Neuronal stem cell (in vitro differentiated cells): ENCODE data around the gene GARS1.

ENCODE experiments used
- DNase-seq: peaks from one replicate; pipeline ENCODE4 v3.0.0-alpha.2; 2013; ENCODE audit warnings: low spot score
- H2AFZ ChIP-seq: one replicate; pipeline ENCODE4 v1.6.1; 2013; ENCODE audit warnings: mild to moderate bottlenecking, low read length, inconsistent platforms
- H2AK5ac ChIP-seq: 2 replicates; pipeline ENCODE4 v1.6.1; 2013; ENCODE audit warnings: low read depth, mild to moderate bottlenecking, inconsistent platforms, low read length, moderate library complexity, mixed read lengths
- H2BK120ac ChIP-seq: 2 replicates; pipeline ENCODE4 v1.6.1; 2013; ENCODE audit warnings: low read depth, mild to moderate bottlenecking, inconsistent platforms, low read length, moderate library complexity, mixed read lengths
- H2BK12ac ChIP-seq: one replicate; pipeline ENCODE4 v1.6.1; 2013; ENCODE audit warnings: low read length, inconsistent platforms
- H2BK15ac ChIP-seq: 2 replicates; pipeline ENCODE4 v1.6.1; 2013; ENCODE audit warnings: mild to moderate bottlenecking, low read length, inconsistent platforms, mixed read lengths
- H2BK5ac ChIP-seq: one replicate; pipeline ENCODE4 v1.6.1; 2013; ENCODE audit warnings: inconsistent platforms, mild to moderate bottlenecking, low read length, moderate library complexity
- H3K14ac ChIP-seq: one replicate; pipeline ENCODE4 v1.6.1; 2013; ENCODE audit warnings: low read length, inconsistent platforms
- H3K18ac ChIP-seq: 2 replicates; pipeline ENCODE4 v1.6.1; 2013; ENCODE audit warnings: low read length, inconsistent platforms
- H3K23ac ChIP-seq: 2 replicates; pipeline ENCODE4 v1.6.1; 2013; ENCODE audit warnings: low read depth, mild to moderate bottlenecking, mixed read lengths, low read length, inconsistent platforms; ENCODE audit not compliant: poor library complexity
- H3K27ac ChIP-seq: replicated peaks from 3 replicates; pipeline ENCODE4 v1.5.1; 2013; ENCODE audit warnings: low read length, inconsistent platforms
- H3K27me3 ChIP-seq, 3 experiments: 2 replicates each; pipeline ENCODE4 v1.6.1; 2013; ENCODE audit warnings: low read length in 3 of 3, mild to moderate bottlenecking in 2 of 3, inconsistent platforms in 1 of 3, low read depth in 1 of 3, mixed read lengths in 1 of 3, moderate library complexity in 1 of 3; ENCODE audit not compliant: control insufficient read depth in 3 of 3, insufficient read depth in 3 of 3
- H3K36me3 ChIP-seq, 2 donors: replicated peaks in 1 of 2; 2 replicates each; pipeline ENCODE4 v1.6.1; 2013; ENCODE audit warnings: low read length in 2 of 2; ENCODE audit not compliant: control insufficient read depth in 2 of 2, insufficient read depth in 2 of 2
- H3K4ac ChIP-seq: 2 replicates; pipeline ENCODE4 v1.6.1; 2013; ENCODE audit warnings: inconsistent platforms, mild to moderate bottlenecking, low read length, moderate library complexity
- H3K4me1 ChIP-seq, 2 donors: 1 replicate in 1 of 2; 2 replicates in 1 of 2; pipeline ENCODE4 v1.6.1; 2013; ENCODE audit warnings: low read length in 2 of 2, low read depth in 1 of 2; ENCODE audit not compliant: control insufficient read depth in 2 of 2, insufficient read depth in 1 of 2
- H3K4me2 ChIP-seq: one replicate; pipeline ENCODE4 v1.6.1; 2013; ENCODE audit warnings: mild to moderate bottlenecking, low read length, inconsistent platforms; ENCODE audit not compliant: insufficient read depth, poor library complexity, severe bottlenecking
- H3K4me3 ChIP-seq, 2 donors: 2 replicates each; pipeline ENCODE4 v1.5.1; 2013; ENCODE audit warnings: low read length in 2 of 2, mild to moderate bottlenecking in 2 of 2, inconsistent platforms in 1 of 2, moderate library complexity in 1 of 2
- H3K79me1 ChIP-seq: one replicate; pipeline ENCODE4 v1.6.1; 2013; ENCODE audit warnings: low read depth, mild to moderate bottlenecking, inconsistent platforms, low read length, moderate library complexity
- H3K9ac ChIP-seq: one replicate; pipeline ENCODE4 v1.6.1; 2013; ENCODE audit warnings: mild to moderate bottlenecking, low read depth, low read length, inconsistent platforms; ENCODE audit not compliant: poor library complexity
- H3K9me3 ChIP-seq, 2 donors: replicated peaks in 1 of 2; 2 replicates each; pipeline versions ENCODE3 to v1.6.1; 2013; ENCODE audit warnings: low read length in 2 of 2, mild to moderate bottlenecking in 2 of 2, inconsistent platforms in 1 of 2, low read depth in 1 of 2, mixed read lengths in 1 of 2, moderate library complexity in 1 of 2; ENCODE audit not compliant: control insufficient read depth in 2 of 2, insufficient read depth in 1 of 2
- H4K8ac ChIP-seq: one replicate; pipeline ENCODE4 v1.6.1; 2013; ENCODE audit warnings: low read depth, mild to moderate bottlenecking, inconsistent platforms, low read length, moderate library complexity
- H4K91ac ChIP-seq: one replicate; pipeline ENCODE4 v1.6.1; 2013; ENCODE audit warnings: low read length, low read depth, mild to moderate bottlenecking, inconsistent platforms; ENCODE audit not compliant: poor library complexity
- WGBS, 2 donors: extraction: QIAGEN DNeasy Blood & Tissue Kit; methylation state at CpG; one replicate each; pipeline ENCODE4 v1.1.7; 2013; ENCODE audit warnings: missing lambda C conversion rate in 2 of 2, mixed read lengths in 1 of 2; ENCODE audit not compliant: insufficient read length in 2 of 2, insufficient replicate concordance in 1 of 2; ENCODE audit errors: extremely low coverage in 2 of 2; 5-methylcytosine and 5-hydroxymethylcytosine counted together

Gene GARS1

DNA sequence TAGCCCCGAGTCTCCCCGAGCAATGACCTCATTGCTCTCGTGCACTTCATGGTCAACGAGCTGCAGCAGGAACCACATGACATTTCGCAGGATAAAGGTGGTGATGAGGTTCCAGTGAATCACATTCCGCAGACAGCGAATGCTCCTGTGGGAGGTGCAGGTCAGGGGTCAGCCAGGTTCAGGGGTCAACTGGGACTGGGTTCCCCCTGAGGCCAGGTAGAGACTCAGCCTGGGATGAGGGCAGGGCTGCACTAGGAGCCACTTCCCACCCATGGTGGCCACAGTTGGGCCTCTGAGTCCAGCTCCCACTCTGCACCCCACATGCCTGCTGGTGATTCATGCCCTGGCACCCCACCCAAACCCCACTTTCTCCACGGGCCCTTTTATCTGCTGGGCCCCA lies 70.4 kb downstream of the GARS1 start:
- Histone ChIP-seq H2BK120ac (no peak overlapping the region), H3K18ac (no peak overlapping the region), H2AFZ (no peak overlapping the region), H2AK5ac (no peak overlapping the region), H3K4ac (no peak overlapping the region), H4K91ac (no peak overlapping the region), H4K8ac (no peak overlapping the region), H3K4me2 (no peak overlapping the region), H3K14ac (no peak overlapping the region), H2BK15ac (no peak overlapping the region), H3K23ac (no peak overlapping the region), H3K4me1 (no peaks in the 10 kb centered on the region), H2BK12ac (no peak overlapping the region), H3K79me1 (no peaks in the 10 kb centered on the region), H3K9ac (no peak overlapping the region), H3K36me3 (no peaks in the 10 kb centered on the region), H3K4me3 (no peak overlapping the region), H3K27ac (no peak overlapping the region), H3K9me3 (no peaks in the 10 kb centered on the region), H3K27me3 (peaks cover 0 to 25% (median 0%) of the 10 kb centered on the region in 3 experiments), H2BK5ac (no peak overlapping the region)
- no CpG with 5 or more reads among the region's 8 CpGs for WGBS, 2 donors
- DNase-seq, result no peak

DNA sequence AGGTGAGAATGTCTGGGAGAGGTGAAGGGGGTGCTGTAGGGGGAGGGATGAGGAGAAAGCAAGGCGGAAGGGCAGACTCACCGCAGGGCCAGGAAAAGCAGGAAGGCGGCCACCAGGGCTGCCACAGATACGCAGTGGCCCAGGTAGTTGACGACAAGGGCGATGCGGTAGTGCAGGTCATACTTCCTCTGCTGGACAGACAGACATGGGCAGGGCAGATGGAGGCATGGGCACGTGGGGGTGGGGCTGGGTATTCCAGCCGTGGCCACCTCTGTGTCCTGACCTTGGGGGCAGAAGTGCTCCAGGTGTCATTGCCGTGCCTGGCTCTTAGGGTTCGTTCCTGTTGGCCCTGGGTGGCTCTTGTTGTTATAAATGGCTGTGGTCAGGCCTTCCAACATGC lies 70.8 kb downstream of the GARS1 start:
- Histone ChIP-seq H3K4me2 (no peak overlapping the region), H3K4me3 (no peak overlapping the region), H3K23ac (no peak overlapping the region), H3K9me3 (no peaks in the 10 kb centered on the region), H3K27me3 (peaks cover 0 to 28% (median 0%) of the 10 kb centered on the region in 3 experiments), H2BK12ac (no peak overlapping the region), H2AK5ac (no peak overlapping the region), H3K4ac (no peak overlapping the region), H3K9ac (no peak overlapping the region), H3K4me1 (no peaks in the 10 kb centered on the region), H4K8ac (no peak overlapping the region), H3K14ac (no peak overlapping the region), H3K36me3 (no peaks in the 10 kb centered on the region), H4K91ac (no peak overlapping the region), H2BK15ac (no peak overlapping the region), H3K79me1 (no peaks in the 10 kb centered on the region), H3K27ac (no peak overlapping the region), H3K18ac (no peak overlapping the region), H2BK120ac (no peak overlapping the region), H2BK5ac (no peak overlapping the region), H2AFZ (no peak overlapping the region)
- whole genome bisulfite sequencing, 2 donors, result no CpG with 5 or more reads among the region's 11 CpGs
- no peak for DNase-seq

DNA sequence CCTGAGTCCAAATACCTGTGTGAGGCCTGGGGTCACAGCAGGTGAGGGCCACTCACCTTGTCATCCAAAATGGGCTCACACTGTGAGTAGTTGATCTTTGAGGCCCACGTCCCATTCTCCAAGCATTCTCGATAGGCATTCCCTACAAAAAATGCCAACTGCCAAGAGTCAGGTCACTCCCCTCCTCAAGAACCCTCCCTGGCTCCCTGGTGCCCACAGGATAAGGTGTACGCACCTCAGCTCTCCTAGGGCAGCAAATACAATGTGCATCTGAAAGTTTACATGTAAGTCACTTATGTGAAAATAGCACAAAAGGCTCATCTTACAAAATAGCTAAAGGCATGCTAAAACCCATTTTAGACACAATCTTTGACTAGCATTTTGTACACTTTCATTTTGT lies 72.5 kb downstream of the GARS1 start:
- Histone ChIP-seq H2BK15ac (no peak overlapping the region), H3K4me3 (no peak overlapping the region), H4K91ac (no peak overlapping the region), H3K27me3 (peaks cover 0 to 23% (median 0%) of the 10 kb centered on the region in 3 experiments), H3K36me3 (no peaks in the 10 kb centered on the region), H2AFZ (no peak overlapping the region), H2AK5ac (no peak overlapping the region), H2BK120ac (no peak overlapping the region), H3K9me3 (no peaks in the 10 kb centered on the region), H4K8ac (no peak overlapping the region), H2BK5ac (no peak overlapping the region), H3K4me2 (no peak overlapping the region), H3K4ac (no peak overlapping the region), H3K23ac (no peak overlapping the region), H3K9ac (no peak overlapping the region), H3K14ac (no peak overlapping the region), H3K4me1 (no peaks in the 10 kb centered on the region), H3K18ac (no peak overlapping the region), H3K27ac (no peak overlapping the region), H2BK12ac (no peak overlapping the region), H3K79me1 (no peaks in the 10 kb centered on the region)
- no peak for DNase-seq
- no CpG with 5 or more reads among the region's 3 CpGs for WGBS, 2 donors

DNA sequence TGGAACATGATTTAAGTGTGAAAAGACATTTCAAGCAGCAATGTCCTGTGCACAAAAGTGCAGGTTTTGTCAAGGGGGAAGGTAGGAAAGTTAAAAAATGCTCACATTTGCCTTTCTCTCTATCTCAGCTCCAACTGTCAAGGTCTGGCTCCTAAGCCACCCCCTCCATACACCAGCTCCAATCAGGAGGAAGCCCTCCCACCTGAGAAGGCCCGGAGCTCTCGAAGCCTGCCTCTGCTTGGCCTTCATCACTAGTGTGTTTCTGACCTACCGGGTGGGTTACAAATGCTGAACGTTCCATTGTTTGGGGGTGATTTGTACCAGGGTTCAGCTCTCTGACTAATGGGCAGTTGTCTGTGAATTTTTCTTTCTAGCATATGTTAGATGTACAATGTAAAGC lies 73.4 kb downstream of the GARS1 start:
- no peak overlapping the region for H3K14ac ChIP-seq
- no peaks in the 10 kb centered on the region for H3K4me1 ChIP-seq
- H2AK5ac ChIP-seq, result no peak overlapping the region
- H3K4me3 ChIP-seq, result no peak overlapping the region
- H2BK15ac ChIP-seq, result no peak overlapping the region
- H3K23ac ChIP-seq, result no peak overlapping the region
- no peak for DNase-seq
- H3K18ac ChIP-seq, result no peak overlapping the region
- no peak overlapping the region for H4K8ac ChIP-seq
- H3K9me3 ChIP-seq, result no peaks in the 10 kb centered on the region
- no peak overlapping the region for H3K4me2 ChIP-seq
- H3K4ac ChIP-seq, result no peak overlapping the region
- no peaks in the 10 kb centered on the region for H3K36me3 ChIP-seq
- no peak overlapping the region for H2AFZ ChIP-seq
- H4K91ac ChIP-seq, result no peak overlapping the region
- H3K27me3 ChIP-seq, result peaks cover 0 to 18% (median 0%) of the 10 kb centered on the region in 3 experiments
- no peak overlapping the region for H3K9ac ChIP-seq
- H2BK5ac ChIP-seq, result no peak overlapping the region
- no CpG with 5 or more reads among the region's 4 CpGs for WGBS, 2 donors
- no peak overlapping the region for H3K27ac ChIP-seq
- no peak overlapping the region for H2BK12ac ChIP-seq
- no peak overlapping the region for H2BK120ac ChIP-seq
- H3K79me1 ChIP-seq, result no peaks in the 10 kb centered on the region
